Type B pancreatic cell (in vitro differentiated cells): ENCODE data around the gene STMND1. TPM values are rescaled to one million over a fixed set of nuclear protein-coding genes. Genes with fewer than 3 reads are reported as not detected.

Experiments used
- DNase-seq: peaks from one replicate; pipeline ENCODE4 v3.0.0; 2021; ENCODE audit warnings: mixed read lengths; ENCODE audit not compliant: unreplicated experiment; ENCODE audit errors: extremely low spot score
- H3K27ac Mint-ChIP-seq: 2 replicates; pipeline ENCODE4 v1.8.0; 2021; ENCODE audit warnings: mild to moderate bottlenecking, mixed read lengths
- H3K27me3 Mint-ChIP-seq: 2 replicates; pipeline ENCODE4 v1.8.0; 2021; ENCODE audit warnings: mixed read lengths
- H3K36me3 Mint-ChIP-seq: 2 replicates; pipeline ENCODE4 v1.8.0; 2021; ENCODE audit warnings: mixed read lengths
- H3K4me1 Mint-ChIP-seq: one replicate; pipeline ENCODE4 v1.8.0; 2021; ENCODE audit warnings: mixed read lengths; ENCODE audit not compliant: unreplicated experiment
- H3K4me3 Mint-ChIP-seq: 2 replicates; pipeline ENCODE4 v1.8.0; 2021; ENCODE audit warnings: mild to moderate bottlenecking, mixed read lengths
- H3K9me3 Mint-ChIP-seq: 2 replicates; pipeline ENCODE4 v1.8.0; 2021; ENCODE audit warnings: mixed read lengths
- total RNA-seq: library from RNA; stranded (reverse); gene quantifications from 2 replicates; pipeline ENCODE4 v1.2.1, GENCODE V29; 2021; ENCODE audit warnings: low replicate concordance
- TF ChIP-seq, protein P1 (sequence below): fragments of 200-600 bp; sonication (generic); conservative IDR thresholded peaks from 2 replicates; pipeline ENCODE4 v1.5.0; 2021; ENCODE audit warnings: antibody characterized with exemption, mild to moderate bottlenecking

The STMND1 gene
- total RNA-seq, 1 donor from 2014 or later, result 2.2 TPM

GRCh38 chr6:17132967-17133366 is 31.1 kb downstream of the STMND1 start:
- DNase-seq, result no peak
- no peaks in the 10 kb centered on the region for H3K36me3 Mint-ChIP-seq
- H3K27ac Mint-ChIP-seq, result no peak overlapping the region
- H3K9me3 Mint-ChIP-seq, result peaks cover 15% of the 10 kb centered on the region
- H3K4me1 Mint-ChIP-seq, result no peaks in the 10 kb centered on the region
- TF ChIP-seq, protein P1, sequence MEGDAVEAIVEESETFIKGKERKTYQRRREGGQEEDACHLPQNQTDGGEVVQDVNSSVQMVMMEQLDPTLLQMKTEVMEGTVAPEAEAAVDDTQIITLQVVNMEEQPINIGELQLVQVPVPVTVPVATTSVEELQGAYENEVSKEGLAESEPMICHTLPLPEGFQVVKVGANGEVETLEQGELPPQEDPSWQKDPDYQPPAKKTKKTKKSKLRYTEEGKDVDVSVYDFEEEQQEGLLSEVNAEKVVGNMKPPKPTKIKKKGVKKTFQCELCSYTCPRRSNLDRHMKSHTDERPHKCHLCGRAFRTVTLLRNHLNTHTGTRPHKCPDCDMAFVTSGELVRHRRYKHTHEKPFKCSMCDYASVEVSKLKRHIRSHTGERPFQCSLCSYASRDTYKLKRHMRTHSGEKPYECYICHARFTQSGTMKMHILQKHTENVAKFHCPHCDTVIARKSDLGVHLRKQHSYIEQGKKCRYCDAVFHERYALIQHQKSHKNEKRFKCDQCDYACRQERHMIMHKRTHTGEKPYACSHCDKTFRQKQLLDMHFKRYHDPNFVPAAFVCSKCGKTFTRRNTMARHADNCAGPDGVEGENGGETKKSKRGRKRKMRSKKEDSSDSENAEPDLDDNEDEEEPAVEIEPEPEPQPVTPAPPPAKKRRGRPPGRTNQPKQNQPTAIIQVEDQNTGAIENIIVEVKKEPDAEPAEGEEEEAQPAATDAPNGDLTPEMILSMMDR, result no peak
- H3K4me3 Mint-ChIP-seq, result no peak overlapping the region
- H3K27me3 Mint-ChIP-seq, result peaks cover 4% of the 10 kb centered on the region

- Mint-ChIP-seq H3K4me3 (no peak overlapping the region), H3K27ac (no peak overlapping the region), H3K36me3 (no peaks in the 10 kb centered on the region), H3K4me1 (no peaks in the 10 kb centered on the region), H3K27me3 (peaks cover 4% of the 10 kb centered on the region), H3K9me3 (peaks cover 22% of the 10 kb centered on the region)
- no peak for DNase-seq
- TF ChIP-seq, protein P1, result no peak
Measured at GRCh38 chr6:17138033-17138432, 36.2 kb downstream of the STMND1 start.

- Mint-ChIP-seq H3K27me3 (no peaks in the 10 kb centered on the region), H3K4me3 (no peak overlapping the region), H3K36me3 (no peaks in the 10 kb centered on the region), H3K4me1 (no peaks in the 10 kb centered on the region), H3K9me3 (no peaks in the 10 kb centered on the region), H3K27ac (no peak overlapping the region)
- TF ChIP-seq, protein P1, result no peak
- no peak for DNase-seq
Measured at GRCh38 chr6:17144016-17144415, 42.2 kb downstream of the STMND1 start.

GRCh38 chr6:17149571-17149970 is 47.7 kb downstream of the STMND1 start:
- DNase-seq, result no peak
- Mint-ChIP-seq H3K27me3 (no peaks in the 10 kb centered on the region), H3K36me3 (no peaks in the 10 kb centered on the region), H3K9me3 (no peaks in the 10 kb centered on the region), H3K4me3 (no peak overlapping the region), H3K4me1 (no peaks in the 10 kb centered on the region), H3K27ac (no peak overlapping the region)
- TF ChIP-seq, protein P1, result no peak

DNA sequence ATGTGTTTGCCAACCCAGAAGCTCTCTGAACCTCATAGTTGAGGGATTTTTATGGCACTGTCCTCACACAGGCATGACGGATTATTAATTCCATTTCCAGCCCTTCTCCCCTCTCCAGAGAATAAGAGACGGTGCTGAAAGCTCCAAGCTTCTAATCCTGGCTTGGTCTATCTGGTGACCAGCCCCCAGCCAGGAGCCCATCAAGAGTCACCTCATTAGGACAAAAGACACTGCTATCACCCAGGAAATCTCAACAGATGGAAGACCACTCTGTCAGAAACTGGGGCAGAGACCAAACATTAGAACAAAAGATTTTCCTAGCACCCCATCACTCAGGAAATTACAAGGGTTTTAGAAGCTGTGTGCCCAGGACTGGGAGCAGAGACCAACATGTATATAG is 48.2 kb downstream of the STMND1 start:
- Mint-ChIP-seq H3K27ac (no peak overlapping the region), H3K4me1 (no peaks in the 10 kb centered on the region), H3K4me3 (no peak overlapping the region), H3K27me3 (no peaks in the 10 kb centered on the region), H3K36me3 (no peaks in the 10 kb centered on the region), H3K9me3 (no peaks in the 10 kb centered on the region)
- DNase-seq, result no peak
- TF ChIP-seq, protein P1, result no peak

GRCh38 chr6:17151888-17152287 is 50.0 kb downstream of the STMND1 start:
- Mint-ChIP-seq H3K9me3 (no peaks in the 10 kb centered on the region), H3K36me3 (no peaks in the 10 kb centered on the region), H3K4me1 (no peaks in the 10 kb centered on the region), H3K27me3 (no peaks in the 10 kb centered on the region), H3K27ac (no peak overlapping the region), H3K4me3 (no peak overlapping the region)
- no peak for DNase-seq
- TF ChIP-seq, protein P1, result no peak
